LNCaP clone FGC (cell line): ENCODE measurements around the gene RING1.

ENCODE experiments used
- DNase-seq: peaks from one replicate; pipeline ENCODE4 v3.0.0-alpha.2; 2011; ENCODE audit warnings: low read depth
- H3K4me3 ChIP-seq: 2 replicates; pipeline ENCODE4 v1.5.1; 2011; ENCODE audit warnings: mild to moderate bottlenecking, low read depth, low read length, control low read depth
- TF ChIP-seq, protein P1 (sequence below): IDR thresholded peaks from 2 replicates; pipeline ENCODE4 v1.5.1; 2012; ENCODE audit warnings: mild to moderate bottlenecking; ENCODE audit not compliant: control insufficient read depth, insufficient read depth; ENCODE audit errors: extremely low read depth

RING1 gene

DNA sequence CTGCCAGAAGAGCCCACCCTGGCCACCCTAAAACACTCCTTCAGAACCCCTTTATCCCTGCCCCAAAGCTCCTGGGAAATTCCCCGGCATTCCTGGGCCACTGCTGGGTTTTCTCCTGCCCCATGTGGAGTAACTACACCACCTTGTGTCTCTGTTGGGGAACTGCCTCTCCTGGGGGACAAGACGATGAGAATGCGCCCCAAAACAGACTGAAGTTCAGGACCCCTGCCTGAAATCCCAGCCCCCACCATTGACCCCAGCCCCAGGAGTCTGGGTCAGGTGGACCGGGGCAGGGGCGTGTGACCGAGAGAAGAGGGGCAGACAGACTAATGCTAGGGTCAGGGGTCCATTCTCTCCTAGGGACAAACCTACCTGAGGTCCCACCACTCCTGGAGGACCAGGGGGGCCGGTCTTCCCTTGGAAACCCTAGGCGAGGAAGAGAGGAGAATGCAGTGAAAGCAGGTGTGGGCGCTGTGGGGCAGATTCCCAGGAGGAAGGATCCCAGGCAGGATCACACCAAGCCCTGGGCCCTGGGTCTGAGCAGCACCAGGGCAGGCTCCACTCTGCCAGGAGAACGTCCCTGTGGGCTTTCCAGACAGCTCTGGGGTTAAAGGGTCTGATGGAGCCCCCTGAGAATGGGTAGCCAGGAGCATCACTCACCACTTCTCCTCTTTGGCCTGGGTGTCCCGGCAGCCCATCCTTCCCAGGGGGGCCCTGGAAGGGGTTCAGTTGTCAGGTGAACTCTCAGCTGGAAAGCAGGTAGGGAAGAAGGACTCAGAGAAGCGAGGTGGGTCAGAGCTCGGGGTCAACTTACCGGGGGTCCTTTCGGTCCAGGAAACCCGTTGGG, 35.4 kb upstream of the RING1 start:
- TF ChIP-seq, protein P1, sequence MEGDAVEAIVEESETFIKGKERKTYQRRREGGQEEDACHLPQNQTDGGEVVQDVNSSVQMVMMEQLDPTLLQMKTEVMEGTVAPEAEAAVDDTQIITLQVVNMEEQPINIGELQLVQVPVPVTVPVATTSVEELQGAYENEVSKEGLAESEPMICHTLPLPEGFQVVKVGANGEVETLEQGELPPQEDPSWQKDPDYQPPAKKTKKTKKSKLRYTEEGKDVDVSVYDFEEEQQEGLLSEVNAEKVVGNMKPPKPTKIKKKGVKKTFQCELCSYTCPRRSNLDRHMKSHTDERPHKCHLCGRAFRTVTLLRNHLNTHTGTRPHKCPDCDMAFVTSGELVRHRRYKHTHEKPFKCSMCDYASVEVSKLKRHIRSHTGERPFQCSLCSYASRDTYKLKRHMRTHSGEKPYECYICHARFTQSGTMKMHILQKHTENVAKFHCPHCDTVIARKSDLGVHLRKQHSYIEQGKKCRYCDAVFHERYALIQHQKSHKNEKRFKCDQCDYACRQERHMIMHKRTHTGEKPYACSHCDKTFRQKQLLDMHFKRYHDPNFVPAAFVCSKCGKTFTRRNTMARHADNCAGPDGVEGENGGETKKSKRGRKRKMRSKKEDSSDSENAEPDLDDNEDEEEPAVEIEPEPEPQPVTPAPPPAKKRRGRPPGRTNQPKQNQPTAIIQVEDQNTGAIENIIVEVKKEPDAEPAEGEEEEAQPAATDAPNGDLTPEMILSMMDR = peak; percentile 65
- DNase-seq = no peak
- no peak overlapping the region for H3K4me3 ChIP-seq

DNA sequence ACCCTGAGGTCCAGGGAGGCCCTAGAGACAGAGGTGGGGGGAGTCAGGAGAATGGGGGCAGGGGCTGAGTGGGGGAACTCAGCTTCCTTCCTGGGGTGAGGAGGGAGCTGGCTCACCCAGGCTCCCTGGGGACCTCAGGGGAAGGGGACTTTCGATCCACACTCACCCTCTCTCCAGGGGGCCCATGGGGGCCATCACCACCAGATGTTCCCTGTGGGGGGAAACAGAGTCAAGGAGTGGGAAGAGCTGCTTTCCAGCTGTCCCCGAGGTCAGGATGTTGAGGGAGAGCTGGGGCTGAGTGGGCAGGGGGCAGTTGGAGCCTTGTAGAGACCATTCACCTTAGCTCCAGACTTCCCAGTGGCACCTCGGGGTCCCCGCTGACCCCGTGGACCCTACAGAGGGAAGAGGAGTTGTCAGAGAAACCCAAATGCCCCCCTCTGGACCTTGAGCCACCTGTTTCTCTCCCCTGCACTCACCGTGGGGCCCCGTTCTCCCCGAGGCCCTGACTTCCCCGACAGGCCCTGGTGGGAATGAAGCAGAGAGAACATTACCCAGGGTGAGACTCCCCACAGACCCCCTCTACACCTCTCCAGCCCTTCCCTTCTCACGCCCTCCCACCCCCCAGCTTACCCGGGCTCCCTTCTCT, 34.6 kb upstream of the RING1 start:
- DNase-seq = no peak
- TF ChIP-seq, protein P1 = no peak
- H3K4me3 ChIP-seq = no peak overlapping the region

- H3K4me3 ChIP-seq = no peak overlapping the region
- no peak for DNase-seq
- TF ChIP-seq, protein P1 = no peak
Observed at GRCh38 chr6:33174784-33175183, 33.5 kb upstream of the RING1 start.

DNA sequence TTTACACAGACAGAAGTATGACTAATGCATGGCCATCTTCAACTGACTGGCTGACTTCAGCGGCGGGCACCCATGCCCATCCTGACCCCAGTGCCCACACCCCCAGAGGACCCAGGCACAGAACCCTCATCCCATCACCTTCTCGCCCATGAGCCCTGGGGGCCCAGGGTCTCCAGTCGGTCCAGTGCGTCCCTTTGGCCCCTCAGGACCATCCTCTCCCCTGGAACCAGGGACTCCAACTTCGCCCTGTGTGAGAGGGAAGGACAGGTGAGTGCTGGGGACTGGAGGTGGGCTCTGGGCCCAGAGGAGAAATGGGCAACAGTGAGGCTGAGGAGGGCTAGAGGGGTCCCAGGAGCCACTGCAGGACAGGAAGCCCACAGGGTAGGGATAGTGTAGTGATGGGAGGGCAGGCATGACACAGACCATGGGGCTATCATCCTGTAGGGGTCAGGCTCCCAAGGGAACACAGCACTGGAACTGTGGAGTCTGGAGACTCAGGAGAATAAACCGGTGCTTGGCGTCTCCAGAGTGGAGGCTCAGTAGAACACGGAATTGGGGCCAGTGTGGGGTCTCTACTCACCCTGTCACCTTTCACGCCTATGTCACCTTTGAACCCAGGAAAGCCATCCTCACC, 32.7 kb upstream of the RING1 start:
- no peak for DNase-seq
- no peak overlapping the region for H3K4me3 ChIP-seq
- TF ChIP-seq, protein P1 = 0 out of 2 replicates have a peak, but pooled peaks have one; percentile 27

GRCh38 chr6:33176906-33177305, 31.4 kb upstream of the RING1 start:
- no peak for DNase-seq
- H3K4me3 ChIP-seq = no peak overlapping the region
- TF ChIP-seq, protein P1 = no peak

GRCh38 chr6:33177552-33178446, 30.5 kb upstream of the RING1 start:
- no peak overlapping the region for H3K4me3 ChIP-seq
- no peak for DNase-seq
- TF ChIP-seq, protein P1 = no peak
